ENCODE measurements around the gene YBX1.

GRCh38 chr1:42745851-42746250 lies 63.6 kb downstream of the YBX1 start:
- TF ChIP-seq, protein P1, sequence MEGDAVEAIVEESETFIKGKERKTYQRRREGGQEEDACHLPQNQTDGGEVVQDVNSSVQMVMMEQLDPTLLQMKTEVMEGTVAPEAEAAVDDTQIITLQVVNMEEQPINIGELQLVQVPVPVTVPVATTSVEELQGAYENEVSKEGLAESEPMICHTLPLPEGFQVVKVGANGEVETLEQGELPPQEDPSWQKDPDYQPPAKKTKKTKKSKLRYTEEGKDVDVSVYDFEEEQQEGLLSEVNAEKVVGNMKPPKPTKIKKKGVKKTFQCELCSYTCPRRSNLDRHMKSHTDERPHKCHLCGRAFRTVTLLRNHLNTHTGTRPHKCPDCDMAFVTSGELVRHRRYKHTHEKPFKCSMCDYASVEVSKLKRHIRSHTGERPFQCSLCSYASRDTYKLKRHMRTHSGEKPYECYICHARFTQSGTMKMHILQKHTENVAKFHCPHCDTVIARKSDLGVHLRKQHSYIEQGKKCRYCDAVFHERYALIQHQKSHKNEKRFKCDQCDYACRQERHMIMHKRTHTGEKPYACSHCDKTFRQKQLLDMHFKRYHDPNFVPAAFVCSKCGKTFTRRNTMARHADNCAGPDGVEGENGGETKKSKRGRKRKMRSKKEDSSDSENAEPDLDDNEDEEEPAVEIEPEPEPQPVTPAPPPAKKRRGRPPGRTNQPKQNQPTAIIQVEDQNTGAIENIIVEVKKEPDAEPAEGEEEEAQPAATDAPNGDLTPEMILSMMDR (IDR thresholded peaks at IDR 0.05): no peak
- no peak for TF ChIP-seq EZH2 (IDR thresholded peaks at IDR 0.05; ENCODE audit: borderline replicate concordance, insufficient read depth, low read depth, low read length, poor library complexity, severe bottlenecking)

Measured in B cell (primary cell).